Mesenchymal stem cell (in vitro differentiated cells and primary cell): ENCODE data around the gene DMD.
A peak's percentile ranks its signal among the peaks of the same experiment; 100 is the strongest.

ENCODE experiments used
- DNase-seq: peaks from one replicate; pipeline ENCODE4 v3.0.0-alpha.2; 2013
- H2AFZ ChIP-seq: one replicate; pipeline ENCODE4 v1.6.1; 2013; ENCODE audit warnings: low read depth, mild to moderate bottlenecking, control low read depth, inconsistent platforms, low read length, moderate library complexity
- H2AK5ac ChIP-seq: 2 replicates; pipeline ENCODE4 v1.6.1; 2013; ENCODE audit warnings: low read length, moderate library complexity, mild to moderate bottlenecking, inconsistent platforms; ENCODE audit not compliant: severe bottlenecking
- H2BK120ac ChIP-seq: one replicate; pipeline ENCODE4 v1.6.1; 2013; ENCODE audit warnings: low read depth, mild to moderate bottlenecking, inconsistent platforms, low read length, moderate library complexity
- H2BK12ac ChIP-seq, 2 experiments: one replicate each; pipeline ENCODE4 v1.6.1; 2013; ENCODE audit warnings: inconsistent platforms in 2 of 2, low read length in 2 of 2, mild to moderate bottlenecking in 2 of 2, moderate library complexity in 2 of 2, control low read depth in 1 of 2
- H2BK15ac ChIP-seq: one replicate; pipeline ENCODE4 v1.6.1; 2013; ENCODE audit warnings: mild to moderate bottlenecking, low read depth, inconsistent platforms; ENCODE audit not compliant: poor library complexity, severe bottlenecking
- H2BK5ac ChIP-seq: 2 replicates; pipeline ENCODE4 v1.6.1; 2013; ENCODE audit warnings: low read depth, mild to moderate bottlenecking, low read length, control low read depth, inconsistent platforms; ENCODE audit not compliant: poor library complexity, severe bottlenecking
- H3K14ac ChIP-seq, 2 experiments: one replicate each; pipeline ENCODE4 v1.6.1; 2013; ENCODE audit warnings: inconsistent platforms in 2 of 2, low read length in 2 of 2, control low read depth in 1 of 2, mild to moderate bottlenecking in 1 of 2, moderate library complexity in 1 of 2
- H3K18ac ChIP-seq, 2 experiments: one replicate each; pipeline ENCODE4 v1.6.1; 2013; ENCODE audit warnings: inconsistent platforms in 2 of 2, low read length in 2 of 2, control low read depth in 1 of 2, low read depth in 1 of 2, mild to moderate bottlenecking in 1 of 2
- H3K23ac ChIP-seq, 2 experiments: one replicate each; pipeline ENCODE4 v1.6.1; 2013; ENCODE audit warnings: inconsistent platforms in 2 of 2, low read length in 2 of 2, mild to moderate bottlenecking in 2 of 2, moderate library complexity in 2 of 2, control low read depth in 1 of 2
- H3K27ac ChIP-seq: 2 replicates; pipeline ENCODE4 v1.5.1; 2013; ENCODE audit warnings: mild to moderate bottlenecking, moderate library complexity, low read length, control low read depth, inconsistent platforms; ENCODE audit not compliant: poor library complexity, severe bottlenecking
- H3K27me3 ChIP-seq, 2 experiments: 2 replicates each; pipeline versions ENCODE4 v1.6.1 to v1.7.0; 2013; ENCODE audit warnings: low read length in 2 of 2, mild to moderate bottlenecking in 2 of 2, moderate library complexity in 2 of 2, control low read depth in 1 of 2, inconsistent platforms in 1 of 2; ENCODE audit not compliant: control insufficient read depth in 1 of 2, insufficient read depth in 1 of 2
- H3K36me3 ChIP-seq, 2 experiments: 2 replicates each; pipeline versions ENCODE4 v1.6.1 to v1.7.0; 2013; ENCODE audit warnings: low read length in 2 of 2, control low read depth in 1 of 2, inconsistent platforms in 1 of 2, low read depth in 1 of 2, mild to moderate bottlenecking in 1 of 2; ENCODE audit not compliant: insufficient read depth in 2 of 2, control insufficient read depth in 1 of 2
- H3K4ac ChIP-seq, 2 experiments: one replicate each; pipeline ENCODE4 v1.6.1; 2013; ENCODE audit warnings: inconsistent platforms in 2 of 2, low read length in 2 of 2, mild to moderate bottlenecking in 2 of 2, moderate library complexity in 2 of 2, control low read depth in 1 of 2, low read depth in 1 of 2
- H3K4me1 ChIP-seq: 2 replicates; pipeline ENCODE4 v1.6.1; 2013; ENCODE audit warnings: low read depth, low read length, control low read depth; ENCODE audit not compliant: control insufficient read depth, insufficient read depth
- H3K4me2 ChIP-seq: 2 replicates; pipeline ENCODE4 v1.6.1; 2013; ENCODE audit warnings: low read length, mild to moderate bottlenecking, inconsistent platforms; ENCODE audit not compliant: poor library complexity, severe bottlenecking
- H3K4me3 ChIP-seq, 2 experiments: 2 replicates each; pipeline versions ENCODE4 v1.5.1 to v1.7.0; 2013; ENCODE audit warnings: low read length in 2 of 2, mild to moderate bottlenecking in 2 of 2, control low read depth in 1 of 2, low read depth in 1 of 2; ENCODE audit not compliant: insufficient read depth in 1 of 2
- H3K79me1 ChIP-seq: replicated peaks from 2 replicates; pipeline ENCODE4 v1.6.1; 2013; ENCODE audit warnings: mild to moderate bottlenecking, control low read depth, low read length, inconsistent platforms; ENCODE audit not compliant: poor library complexity, severe bottlenecking
- H3K9ac ChIP-seq: 2 replicates; pipeline ENCODE4 v1.7.0; 2013; ENCODE audit warnings: mild to moderate bottlenecking, low read length, moderate library complexity
- H3K9me3 ChIP-seq: 2 replicates; pipeline ENCODE4 v1.7.0; 2013; ENCODE audit warnings: mild to moderate bottlenecking, low read length; ENCODE audit not compliant: control insufficient read depth
- H4K8ac ChIP-seq: one replicate; pipeline ENCODE4 v1.6.1; 2013; ENCODE audit warnings: inconsistent platforms, mild to moderate bottlenecking, low read length, moderate library complexity
- H4K91ac ChIP-seq: one replicate; pipeline ENCODE4 v1.6.1; 2013; ENCODE audit warnings: mild to moderate bottlenecking, low read length, inconsistent platforms
- WGBS: methylation state at CpG from one replicate; pipeline ENCODE4 v1.1.7; 2013; ENCODE audit warnings: mixed read lengths; 5-methylcytosine and 5-hydroxymethylcytosine counted together

Gene DMD

DNA sequence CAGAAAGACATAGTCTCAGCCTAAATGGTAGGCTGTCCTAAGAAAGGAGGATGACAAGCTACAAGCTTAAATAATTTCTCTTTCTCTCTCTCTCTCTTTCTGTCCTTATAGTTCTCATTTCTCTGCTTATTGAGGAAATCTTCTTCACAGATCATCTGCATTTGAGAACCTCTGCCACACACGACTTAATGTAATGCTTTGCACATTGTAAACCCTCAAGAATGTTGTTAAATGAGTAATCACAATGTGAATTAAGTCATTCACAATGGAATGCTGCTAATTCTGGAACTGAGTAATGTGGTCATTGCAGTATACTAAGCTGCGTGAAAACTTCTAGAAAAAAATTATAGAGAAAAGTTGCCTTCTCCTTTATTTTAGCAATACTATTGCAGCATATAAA, 1630.6 kb downstream of the DMD start:
- Histone ChIP-seq H4K8ac (no peak overlapping the region), H2AK5ac (no peak overlapping the region), H3K4me2 (no peak overlapping the region), H2AFZ (no peak overlapping the region), H3K79me1 (no peaks in the 10 kb centered on the region), H3K4me3 (no peak overlapping the region), H3K27ac (peak overlapping the region; percentile 60), H4K91ac (no peak overlapping the region), H3K9ac (no peak overlapping the region), H3K36me3 (no peaks in the 10 kb centered on the region), H2BK5ac (no peak overlapping the region), H2BK12ac (no peak overlapping the region), H3K18ac (no peak overlapping the region), H2BK120ac (no peak overlapping the region), H3K4ac (no peak overlapping the region), H3K14ac (no peak overlapping the region), H3K23ac (no peak overlapping the region), H3K4me1 (no peaks in the 10 kb centered on the region), H3K27me3 (no peaks in the 10 kb centered on the region), H2BK15ac (no peak overlapping the region), H3K9me3 (no peaks in the 10 kb centered on the region)
- WGBS: no CpG with 5 or more reads among the region's 2 CpGs
- peak; percentile 67 for DNase-seq

DNA sequence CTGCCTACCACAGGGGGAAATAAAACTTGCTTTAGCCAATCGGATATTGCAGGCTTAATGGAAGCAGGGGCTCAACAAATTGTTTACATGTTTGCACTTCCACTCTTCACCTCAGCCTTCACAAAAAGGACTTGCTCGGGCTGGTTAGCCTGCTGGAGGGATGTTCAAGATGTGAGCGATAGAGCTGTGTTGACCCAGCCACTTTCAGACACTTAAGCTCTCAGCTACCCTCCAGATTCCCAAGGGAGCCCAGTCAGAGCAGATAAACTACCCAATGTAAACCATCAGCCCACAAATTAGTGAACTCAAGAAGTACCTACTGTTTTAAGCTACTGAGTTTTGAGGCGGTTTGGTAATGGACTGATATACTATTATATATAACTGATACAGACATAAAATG, 1631.1 kb downstream of the DMD start:
- 0% methylated on average over 1 of the region's 4 CpGs for WGBS
- H2AK5ac ChIP-seq: no peak overlapping the region
- no peak overlapping the region for H3K4me2 ChIP-seq
- H3K27me3 ChIP-seq: no peaks in the 10 kb centered on the region
- no peaks in the 10 kb centered on the region for H3K36me3 ChIP-seq
- no peak overlapping the region for H3K9ac ChIP-seq
- H3K4me3 ChIP-seq: no peak overlapping the region
- no peak overlapping the region for H3K18ac ChIP-seq
- no peak overlapping the region for H3K14ac ChIP-seq
- H2BK5ac ChIP-seq: no peak overlapping the region
- no peak overlapping the region for H2BK120ac ChIP-seq
- peak; percentile 66 for DNase-seq
- no peaks in the 10 kb centered on the region for H3K4me1 ChIP-seq
- no peak overlapping the region for H2BK12ac ChIP-seq
- H3K4ac ChIP-seq: no peak overlapping the region
- no peak overlapping the region for H4K91ac ChIP-seq
- H4K8ac ChIP-seq: no peak overlapping the region
- H3K27ac ChIP-seq: peak overlapping the region; percentile 70
- no peak overlapping the region for H3K23ac ChIP-seq
- H3K79me1 ChIP-seq: no peaks in the 10 kb centered on the region
- no peaks in the 10 kb centered on the region for H3K9me3 ChIP-seq
- no peak overlapping the region for H2BK15ac ChIP-seq
- H2AFZ ChIP-seq: no peak overlapping the region

DNA sequence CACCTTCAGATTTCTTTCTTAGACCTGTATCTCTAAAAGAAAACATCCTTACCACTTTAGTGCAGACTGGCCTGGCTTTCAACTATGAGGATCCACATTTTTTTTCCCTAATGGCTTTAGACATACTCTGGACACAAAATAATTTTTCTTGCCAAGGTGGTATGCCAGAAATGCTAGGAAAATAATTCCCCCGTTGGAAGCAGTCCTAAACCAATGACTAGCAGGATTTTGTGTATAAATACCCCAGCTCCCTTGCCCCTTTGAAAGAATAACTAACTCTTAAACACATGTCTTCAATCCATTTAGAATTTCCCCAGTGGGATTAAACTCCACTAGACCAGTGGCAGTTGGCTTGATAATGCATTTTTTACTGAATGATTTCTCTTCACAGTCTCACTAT, 1639.0 kb downstream of the DMD start:
- Histone ChIP-seq H3K9me3 (no peaks in the 10 kb centered on the region), H3K4me3 (no peak overlapping the region), H2BK5ac (no peak overlapping the region), H2BK12ac (no peak overlapping the region), H2AK5ac (no peak overlapping the region), H3K18ac (no peak overlapping the region), H2BK15ac (no peak overlapping the region), H3K79me1 (no peaks in the 10 kb centered on the region), H3K27me3 (no peaks in the 10 kb centered on the region), H3K4ac (no peak overlapping the region), H2AFZ (no peak overlapping the region), H3K4me2 (no peak overlapping the region), H3K23ac (no peak overlapping the region), H3K4me1 (no peaks in the 10 kb centered on the region), H3K14ac (no peak overlapping the region), H3K36me3 (no peaks in the 10 kb centered on the region), H3K9ac (no peak overlapping the region), H3K27ac (no peak overlapping the region), H4K8ac (no peak overlapping the region), H4K91ac (no peak overlapping the region), H2BK120ac (no peak overlapping the region)
- WGBS: 83% methylated on average over 1 of the region's 1 CpG
- no peak for DNase-seq

DNA sequence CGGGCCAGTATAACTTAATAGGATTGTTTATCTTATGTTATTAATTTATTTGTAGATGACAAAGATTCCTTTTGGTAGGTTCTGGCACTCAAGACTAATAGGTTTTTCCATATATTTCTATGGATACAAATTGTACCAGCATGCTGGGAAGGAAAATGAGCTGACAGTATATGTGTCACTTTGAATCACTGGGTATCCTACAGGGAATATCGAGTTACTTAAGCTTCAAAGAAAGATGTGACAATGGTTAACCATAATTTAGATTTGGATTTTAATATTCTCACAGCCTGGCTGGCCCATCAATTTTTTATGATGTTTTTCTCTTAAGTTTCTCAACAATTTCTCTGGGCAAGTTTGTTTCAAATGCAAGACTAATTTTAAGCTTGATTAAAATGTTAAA, 1640.7 kb downstream of the DMD start:
- Histone ChIP-seq H3K27me3 (no peaks in the 10 kb centered on the region), H4K91ac (no peak overlapping the region), H3K4me2 (no peak overlapping the region), H2BK15ac (no peak overlapping the region), H3K4me1 (no peaks in the 10 kb centered on the region), H3K9ac (no peak overlapping the region), H3K36me3 (no peaks in the 10 kb centered on the region), H3K79me1 (no peaks in the 10 kb centered on the region), H3K14ac (no peak overlapping the region), H3K23ac (no peak overlapping the region), H4K8ac (no peak overlapping the region), H2BK12ac (no peak overlapping the region), H3K27ac (no peak overlapping the region), H3K18ac (no peak overlapping the region), H3K4ac (no peak overlapping the region), H2BK5ac (no peak overlapping the region), H2AK5ac (no peak overlapping the region), H2BK120ac (no peak overlapping the region), H3K9me3 (no peaks in the 10 kb centered on the region), H2AFZ (no peak overlapping the region), H3K4me3 (no peak overlapping the region)
- DNase-seq: no peak
- no CpG with 5 or more reads among the region's 2 CpGs for WGBS
